GM10266 (cell line): ENCODE measurements around the gene SYCN.

Experiments
- DNase-seq: peaks from one replicate; pipeline ENCODE4 v3.0.0; 2012; ENCODE audit errors: extremely low spot score
- CTCF ChIP-seq: IDR thresholded peaks from 2 replicates; pipeline ENCODE4 v1.5.1; 2012; ENCODE audit warnings: mild to moderate bottlenecking, low read depth; ENCODE audit not compliant: control insufficient read depth, insufficient read depth; ENCODE audit errors: missing control alignments

Gene SYCN

GRCh38 chr19:39174558-39175544 is 29.2 kb downstream of the SYCN start:
- DNase-seq, result no peak
- TF ChIP-seq CTCF, result no peak

- no peak for TF ChIP-seq CTCF
- DNase-seq, result no peak
Observed at GRCh38 chr19:39174142-39174541, 29.9 kb downstream of the SYCN start.

GRCh38 chr19:39173502-39173991 is 30.5 kb downstream of the SYCN start:
- no peak for TF ChIP-seq CTCF
- DNase-seq, result no peak

GRCh38 chr19:39172700-39173501 is 31.2 kb downstream of the SYCN start:
- TF ChIP-seq CTCF, result no peak
- DNase-seq, result no peak

GRCh38 chr19:39171479-39172465 is 32.3 kb downstream of the SYCN start:
- TF ChIP-seq CTCF, result no peak
- no peak for DNase-seq

GRCh38 chr19:39170386-39171231 is 33.5 kb downstream of the SYCN start:
- no peak for TF ChIP-seq CTCF
- no peak for DNase-seq
